GM18870 (cell line): ENCODE results near the gene YIPF2.
"Not testable (repeated sequence)": the region's sequence is repeated elsewhere in the genome, so short reads cannot be mapped to it uniquely, and the experiment has no call there.

Experiments used
- ATAC-seq: cut with Tn5 transposase; IDR thresholded peaks from one replicate; pipeline ENCODE4 v1.9.1; 2021; ENCODE audit warnings: moderate library complexity; ENCODE audit not compliant: unreplicated experiment

Gene YIPF2

DNA sequence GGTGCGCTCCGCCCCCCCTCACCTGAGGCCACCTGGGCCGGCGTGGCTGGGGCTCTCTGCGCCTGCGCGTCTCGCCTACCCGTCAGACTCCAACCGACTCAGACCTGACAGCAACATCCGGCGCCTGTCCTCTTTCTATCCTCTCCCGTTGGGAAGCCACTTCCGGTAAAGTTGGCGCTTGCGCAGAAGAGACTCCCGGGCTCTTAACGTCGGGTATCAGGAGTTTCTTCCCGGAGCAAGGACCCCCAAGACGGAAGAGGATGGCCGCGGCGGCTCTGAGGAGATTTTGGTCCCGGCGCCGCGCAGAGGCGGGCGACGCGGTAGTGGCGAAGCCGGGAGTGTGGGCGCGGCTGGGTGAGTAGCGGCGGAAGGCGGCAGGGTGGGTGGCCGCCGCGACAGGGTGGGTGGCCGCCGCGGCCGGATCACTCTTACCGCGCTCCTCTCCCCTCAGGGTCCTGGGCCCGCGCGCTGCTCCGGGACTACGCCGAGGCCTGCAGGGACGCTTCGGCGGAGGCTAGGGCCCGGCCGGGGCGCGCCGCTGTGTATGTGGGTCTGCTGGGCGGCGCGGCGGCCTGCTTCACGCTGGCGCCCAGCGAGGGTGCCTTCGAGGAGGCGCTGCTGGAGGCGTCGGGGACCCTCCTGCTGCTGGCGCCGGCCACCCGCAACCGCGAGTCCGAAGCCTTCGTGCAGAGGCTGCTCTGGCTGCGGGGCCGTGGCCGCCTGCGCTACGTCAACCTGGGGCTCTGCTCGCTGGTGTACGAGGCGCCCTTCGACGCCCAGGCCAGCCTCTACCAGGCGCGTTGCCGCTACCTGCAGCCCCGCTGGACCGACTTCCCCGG lies at the start of gene YIPF2, which contains the start of gene TIMM29:
TSS of gene YIPF2 (minus strand) at position 77 of the 839 bp plus-strand sequence. CDS start 229 bp downstream, outside the sequence.
TSS of gene TIMM29 (plus strand) at position 249 of the 839 bp plus-strand sequence. CDS start at position 261, 12 bp downstream.
- peak; percentile 83 for ATAC-seq

DNA sequence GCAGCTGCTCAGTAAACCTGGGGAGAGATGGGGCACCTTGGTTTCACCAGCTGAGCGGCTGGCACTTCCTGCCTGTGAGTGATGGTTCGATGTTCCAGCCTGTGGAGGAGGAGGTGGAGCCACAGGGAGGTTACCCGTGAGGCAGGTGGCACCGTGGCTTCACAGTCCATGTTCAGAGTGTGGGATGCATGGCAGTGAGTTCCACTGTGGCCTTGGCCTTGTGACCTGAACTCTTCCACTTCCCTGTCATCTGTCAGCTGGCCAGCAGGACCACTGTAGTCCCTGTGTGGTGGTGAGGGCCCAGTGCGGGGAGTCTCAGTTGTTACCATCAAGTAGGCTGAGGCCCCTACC lies 49.3 kb upstream of the YIPF2 start:
- no peak for ATAC-seq

DNA sequence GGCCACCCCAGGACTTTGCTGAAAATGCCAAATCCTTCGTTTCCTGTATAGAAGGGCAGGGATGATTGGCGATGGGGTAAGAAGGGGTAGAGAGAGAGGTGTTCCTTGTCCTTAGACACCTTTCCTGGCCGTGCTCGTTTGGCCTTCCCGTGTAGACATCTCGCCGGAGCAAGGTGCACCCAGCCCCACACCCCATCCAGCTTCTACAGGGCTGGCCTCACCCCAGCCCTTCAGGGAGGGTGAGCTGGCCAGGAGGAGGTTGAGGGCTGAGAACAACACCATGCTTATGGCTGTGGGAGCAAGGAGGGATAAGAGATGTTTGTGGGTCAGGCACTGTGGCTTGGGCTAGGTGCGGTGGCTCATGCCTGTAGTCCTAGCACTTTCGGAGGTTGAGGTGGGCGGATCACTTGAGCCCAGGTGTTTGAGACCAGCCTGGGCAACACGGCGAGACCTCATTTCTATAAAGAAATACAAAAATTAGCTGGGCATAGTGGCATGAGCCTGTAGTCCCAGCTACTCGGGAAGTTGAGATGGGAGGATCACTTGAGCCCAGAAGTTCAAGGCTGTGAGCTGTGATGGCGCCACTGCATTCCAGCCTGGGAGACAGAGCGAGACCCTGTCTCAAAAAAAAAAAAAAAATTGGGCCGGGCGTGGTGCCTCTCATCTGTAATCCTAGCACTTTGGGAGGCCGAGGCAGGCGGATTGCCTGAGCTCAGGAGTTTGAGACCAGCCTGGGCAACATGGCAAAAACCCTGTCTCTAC lies 47.9 kb upstream of the YIPF2 start:
- ATAC-seq: no peak

DNA sequence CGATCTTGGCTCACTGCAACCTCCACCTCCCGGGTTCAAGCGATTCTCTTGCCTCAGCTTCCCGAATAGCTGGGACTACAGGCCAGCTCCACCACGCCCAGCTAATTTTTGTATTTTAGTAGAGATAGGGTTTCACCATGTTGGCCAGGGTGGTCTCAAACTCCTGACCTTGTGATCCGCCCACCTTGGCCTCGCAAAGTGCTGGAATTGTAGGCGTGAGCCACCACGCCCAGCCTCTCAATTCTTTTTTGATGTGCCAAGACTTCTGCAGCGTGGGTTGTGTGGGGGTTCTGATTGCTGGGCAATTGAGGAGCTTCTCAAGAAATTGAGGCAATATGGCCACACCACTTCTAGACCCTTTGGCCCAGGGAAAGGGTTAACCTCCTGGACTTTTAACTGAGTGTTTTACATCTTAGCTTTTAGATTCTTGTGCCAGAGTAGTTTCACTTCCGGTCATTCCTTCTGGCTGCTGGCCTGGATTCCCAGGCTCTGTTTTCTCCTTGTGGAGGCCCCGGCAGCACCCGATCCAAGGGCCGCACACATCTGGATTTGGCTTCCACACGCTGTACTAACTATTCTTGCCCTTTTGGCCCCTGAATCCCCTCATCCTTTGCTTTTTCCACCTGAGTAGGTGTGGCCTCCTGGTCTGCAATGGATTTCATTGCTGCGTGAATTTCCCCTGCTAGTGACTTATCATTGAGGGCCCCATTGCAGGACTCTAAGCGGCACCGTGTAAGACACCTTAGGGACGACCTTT lies 47.1 kb upstream of the YIPF2 start:
- no peak for ATAC-seq

DNA sequence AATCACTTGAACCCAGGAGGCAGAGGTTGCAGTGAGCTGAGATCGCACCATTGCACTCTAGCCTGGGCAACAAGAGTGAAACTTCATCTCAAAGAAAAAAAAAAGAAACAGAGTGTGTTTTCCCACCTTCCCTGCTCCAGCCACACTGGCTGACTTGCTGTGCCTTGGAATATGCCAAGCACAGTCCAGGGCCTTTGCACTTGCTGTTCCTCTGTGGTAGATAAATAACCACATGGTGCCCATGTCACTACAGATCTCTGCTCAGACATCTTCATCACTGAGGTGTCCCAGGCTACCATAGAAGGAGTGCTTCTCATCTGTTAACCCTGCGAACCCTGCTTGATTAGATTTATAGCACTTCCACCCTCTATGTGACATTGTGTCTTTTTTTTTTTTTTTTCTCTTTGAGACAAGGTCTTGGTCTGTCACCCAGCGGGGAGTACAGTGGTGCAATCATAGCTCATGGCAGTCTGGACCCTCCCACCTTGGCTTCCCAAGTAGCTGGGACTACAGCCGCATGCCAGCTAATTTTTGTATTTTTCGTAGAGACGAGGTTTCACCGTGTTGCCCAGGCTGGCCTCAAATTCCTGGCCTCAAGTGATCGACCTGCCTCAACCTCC lies 42.8 kb upstream of the YIPF2 start:
- ATAC-seq: no peak

DNA sequence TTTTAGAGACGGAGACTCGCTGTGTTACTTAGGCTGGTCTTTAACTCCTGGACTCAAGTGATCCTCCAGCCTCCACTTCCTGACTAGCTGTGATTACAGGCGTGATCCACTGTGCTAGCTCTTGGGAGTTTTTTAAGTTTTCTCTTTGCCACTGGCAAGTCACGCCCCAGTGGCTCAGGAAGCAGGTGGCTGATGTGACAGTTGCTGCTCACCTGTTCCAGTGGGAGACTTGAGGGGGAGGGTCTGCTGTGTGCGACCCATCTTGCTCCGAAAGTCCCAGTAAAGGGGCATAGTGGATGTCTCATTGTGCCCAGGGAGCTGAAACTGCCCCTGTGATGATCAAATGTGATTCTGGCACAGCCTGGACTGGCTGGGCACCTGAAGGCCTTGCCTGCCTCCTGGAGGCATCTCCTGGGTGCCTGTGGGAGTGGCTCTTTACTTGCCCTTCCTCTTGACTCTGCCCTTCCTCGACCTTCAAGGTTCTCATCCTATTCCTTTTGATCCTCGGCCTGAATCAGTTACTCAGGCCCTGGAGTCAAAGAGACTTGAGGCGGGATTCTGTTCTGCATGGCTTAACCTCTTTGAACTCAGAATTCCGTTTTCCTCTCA lies 40.2 kb upstream of the YIPF2 start:
- no peak for ATAC-seq

DNA sequence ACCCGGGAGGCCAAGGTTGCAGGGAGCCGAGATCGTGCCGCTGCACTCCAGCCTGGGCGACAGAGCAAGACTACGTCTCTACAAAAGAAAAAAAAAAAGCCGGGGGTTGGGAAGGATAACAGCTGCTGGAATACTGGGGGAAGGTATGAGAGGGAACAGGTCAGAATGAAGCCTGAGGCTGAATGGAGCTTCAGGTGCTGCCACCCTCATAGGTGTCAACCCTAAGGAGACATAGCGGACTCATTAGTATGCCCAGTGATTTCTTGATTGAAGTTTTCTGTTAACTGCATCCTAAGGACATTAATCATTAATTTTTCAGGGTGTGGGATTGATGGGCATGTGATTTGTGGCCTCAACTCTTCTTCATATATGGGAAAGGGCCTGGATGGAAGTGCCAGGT lies 38.4 kb upstream of the YIPF2 start:
- ATAC-seq: no peak

DNA sequence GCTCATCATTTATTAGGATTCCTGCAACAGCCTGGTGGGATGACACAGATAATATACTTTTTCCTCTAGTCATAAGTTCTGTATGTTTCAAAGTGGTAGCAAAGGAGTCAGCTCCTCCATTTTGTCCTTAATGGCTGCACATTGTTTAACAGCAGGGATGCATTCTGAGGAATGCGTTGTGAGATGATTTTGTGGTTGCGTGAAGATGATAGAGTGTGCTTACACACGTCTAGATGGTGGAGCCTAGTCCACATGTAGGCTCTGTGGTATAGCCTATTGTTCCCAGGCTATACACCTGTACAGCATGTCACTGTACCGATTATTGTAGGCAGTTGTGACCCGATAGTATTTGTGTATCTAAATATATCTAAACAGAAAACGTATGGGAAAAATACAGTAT lies 37.0 kb upstream of the YIPF2 start:
- no peak for ATAC-seq

DNA sequence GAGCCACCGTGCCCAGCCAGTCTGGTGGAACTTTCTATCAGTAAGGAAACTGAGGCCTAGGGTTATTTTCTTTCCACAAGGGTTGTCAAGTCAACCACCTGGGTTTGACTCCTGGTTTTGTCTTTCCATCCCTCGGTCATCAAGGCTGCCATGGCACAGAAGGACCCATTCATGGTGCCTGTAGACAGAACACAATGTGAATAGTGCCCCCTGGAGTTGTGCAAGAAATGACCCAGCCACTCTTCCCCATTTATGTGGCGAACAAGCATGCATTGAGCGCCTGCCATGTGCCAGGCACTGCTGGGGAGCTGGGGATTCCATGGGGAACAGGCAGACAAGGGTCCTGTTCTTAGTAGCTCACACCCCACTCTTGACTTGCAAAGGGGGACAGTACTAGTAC lies 36.5 kb upstream of the YIPF2 start:
- no peak for ATAC-seq

DNA sequence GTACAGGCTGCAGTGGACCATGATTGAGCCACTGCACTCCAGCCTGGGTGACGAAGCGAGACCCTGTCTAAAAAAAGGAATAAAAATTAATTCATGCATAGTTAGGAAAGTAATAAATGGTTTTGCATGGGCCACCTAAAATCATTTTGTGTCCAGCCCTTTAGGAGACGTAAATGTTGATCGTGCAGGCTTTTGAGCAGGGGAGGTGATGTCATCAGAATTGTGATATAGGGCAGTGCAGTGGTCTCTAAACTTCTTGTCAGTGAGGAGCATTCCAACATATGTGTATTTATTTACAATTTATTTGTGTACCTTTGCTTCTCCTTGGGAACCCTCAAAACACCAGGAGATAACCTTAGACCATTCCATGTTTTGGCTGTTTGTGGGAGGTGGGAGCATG lies 35.4 kb upstream of the YIPF2 start:
- no peak for ATAC-seq

DNA sequence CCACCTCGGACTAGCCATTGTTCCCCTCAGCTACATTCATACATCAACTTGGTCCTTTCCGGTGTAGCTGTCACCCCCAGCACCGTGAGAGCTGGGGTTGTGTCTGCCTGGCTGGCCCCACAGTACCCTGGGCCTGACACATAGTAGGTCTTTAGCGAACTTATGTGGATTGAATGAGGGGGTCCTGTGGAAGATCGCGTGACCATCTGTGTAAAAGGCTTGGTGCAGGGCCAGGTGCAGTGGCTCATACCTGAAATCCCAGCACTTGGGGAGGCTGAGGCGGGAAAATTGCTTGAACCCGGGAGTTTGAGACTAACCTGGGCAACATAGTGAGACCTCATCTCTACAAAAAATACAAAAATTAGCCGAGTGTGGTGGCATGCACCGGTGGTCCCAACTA lies 34.4 kb upstream of the YIPF2 start:
- ATAC-seq: no peak

DNA sequence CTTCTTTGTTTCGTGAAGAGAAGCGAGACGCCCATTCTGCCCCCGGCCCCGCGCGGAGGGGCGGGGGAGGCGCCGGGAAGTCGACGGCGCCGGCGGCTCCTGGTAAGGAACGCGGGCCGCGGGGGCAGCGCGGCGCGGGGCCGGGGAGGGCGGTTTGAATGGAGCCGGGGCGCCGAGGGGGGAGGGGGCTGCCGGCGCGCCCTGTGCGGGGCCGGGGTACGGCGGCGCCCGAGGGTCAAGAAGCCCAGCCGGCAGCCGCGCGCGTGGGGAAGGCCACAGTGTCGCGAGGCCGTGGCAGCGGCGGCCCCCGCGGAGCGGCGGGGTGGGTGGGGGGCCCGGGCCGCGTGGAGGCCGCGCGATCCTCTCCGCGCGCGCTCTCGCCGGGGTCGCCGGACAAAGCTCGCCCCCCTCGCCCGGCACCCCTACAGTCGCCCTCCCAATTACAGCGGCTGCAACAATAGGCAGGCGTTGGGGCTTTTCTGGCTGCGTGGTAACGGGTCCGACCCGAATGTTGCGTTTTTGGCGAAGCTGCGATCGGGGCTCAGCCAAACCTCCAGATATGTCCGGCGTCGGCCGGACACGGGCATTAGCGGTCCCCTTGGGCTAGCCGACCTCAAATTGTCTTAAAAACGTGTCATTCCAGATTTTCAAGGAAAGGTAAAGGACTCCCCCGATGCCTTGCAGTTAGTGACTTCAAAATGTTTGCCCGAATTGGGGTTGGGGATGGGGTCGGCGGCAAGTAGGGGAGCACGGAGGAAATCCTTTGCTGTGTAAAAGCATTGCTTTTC lies 32.8 kb upstream of the YIPF2 start:
- no peak for ATAC-seq

DNA sequence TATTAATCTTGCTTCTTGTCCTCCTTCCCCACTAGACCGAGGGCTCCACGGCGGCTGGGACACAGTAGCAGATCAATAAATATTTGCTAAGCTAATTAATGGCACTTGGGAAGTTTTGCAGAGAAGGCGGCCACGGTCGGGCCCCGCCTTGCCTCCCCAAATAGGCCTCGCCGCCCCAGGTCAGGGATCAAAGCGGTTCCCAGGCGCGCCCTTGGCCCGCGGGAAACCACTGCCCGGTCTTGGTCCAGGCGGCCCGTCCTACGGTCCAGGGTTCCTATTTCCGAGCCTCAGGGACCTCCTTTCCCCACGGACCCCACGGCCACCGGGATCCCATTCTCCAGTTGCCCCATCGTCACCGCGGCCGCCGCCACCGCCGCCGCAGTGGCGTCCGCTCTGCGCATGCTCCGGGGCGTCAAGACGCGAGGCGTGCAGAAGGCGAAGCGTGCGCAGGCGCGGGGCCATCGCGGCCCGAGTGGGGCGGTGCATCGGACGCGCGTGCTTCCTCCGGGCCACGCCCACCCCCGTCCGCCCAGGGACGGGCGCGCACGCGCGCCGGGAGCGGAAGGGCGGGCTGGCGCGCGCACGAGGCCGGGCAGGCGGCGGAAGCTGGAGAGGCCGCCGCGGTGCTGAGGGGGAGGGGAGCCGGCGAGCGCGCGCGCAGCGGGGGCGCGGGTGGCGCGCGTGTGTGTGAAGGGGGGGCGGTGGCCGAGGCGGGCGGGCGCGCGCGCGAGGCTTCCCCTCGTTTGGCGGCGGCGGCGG lies 32.1 kb upstream of the YIPF2 start, which contains the start of gene SMARCA4:
TSS of gene SMARCA4 (plus strand) at position 717 of the 759 bp plus-strand sequence. CDS start 23,122 bp downstream, outside the sequence.
- peak; percentile 37 for ATAC-seq

DNA sequence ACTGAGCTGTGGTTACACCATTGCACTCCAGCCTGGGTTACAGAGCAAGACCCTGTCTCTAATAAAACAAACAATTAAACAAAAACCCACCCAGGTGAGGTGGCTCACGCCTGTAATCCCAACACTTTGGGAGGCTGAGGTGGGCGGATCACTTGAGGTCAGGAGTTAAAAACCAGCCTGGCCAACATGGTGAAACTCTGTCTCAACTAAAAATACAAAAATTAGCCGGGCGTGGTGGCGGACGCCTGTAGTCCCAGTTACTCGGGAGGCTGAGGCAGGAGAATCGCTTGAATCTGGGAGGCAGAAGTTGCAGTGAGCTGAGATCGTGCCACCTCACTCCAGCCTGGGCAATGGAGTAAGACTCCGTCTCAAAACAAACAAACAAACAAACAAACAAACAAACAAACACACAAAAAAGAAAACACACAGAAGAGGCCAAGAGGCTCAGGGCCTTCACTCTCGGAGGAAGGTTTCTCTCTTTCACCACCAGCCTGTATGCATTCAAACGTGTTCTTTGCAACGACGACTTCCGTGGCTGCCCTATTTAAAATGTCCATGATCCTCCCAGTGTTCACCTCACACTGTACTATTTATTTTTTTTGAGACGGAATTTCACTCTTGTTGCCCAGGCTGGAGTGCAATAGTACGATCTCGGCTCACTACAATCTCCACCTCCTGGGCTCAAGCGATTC lies 31.0 kb upstream of the YIPF2 start:
- not testable (repeated sequence) for ATAC-seq

DNA sequence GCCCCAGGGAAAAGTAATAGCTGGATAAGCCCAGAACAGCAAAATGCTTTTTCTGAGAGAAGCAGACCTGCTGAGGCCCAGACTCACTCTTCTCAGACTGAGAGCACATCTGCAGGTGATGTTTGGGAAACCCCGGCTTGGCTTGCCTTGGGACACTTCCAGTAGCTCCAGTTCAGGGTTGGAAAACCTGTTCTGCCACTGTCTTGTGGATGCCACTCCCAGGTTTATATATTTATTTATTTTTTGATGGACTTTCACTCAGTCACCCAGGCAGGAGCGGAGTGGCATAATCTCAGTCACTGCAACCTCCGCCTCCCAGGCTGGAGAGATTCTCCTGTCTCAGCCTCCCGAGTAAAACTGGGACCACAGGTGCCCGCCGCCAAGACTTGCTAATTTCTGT lies 24.4 kb upstream of the YIPF2 start:
- ATAC-seq: no peak

DNA sequence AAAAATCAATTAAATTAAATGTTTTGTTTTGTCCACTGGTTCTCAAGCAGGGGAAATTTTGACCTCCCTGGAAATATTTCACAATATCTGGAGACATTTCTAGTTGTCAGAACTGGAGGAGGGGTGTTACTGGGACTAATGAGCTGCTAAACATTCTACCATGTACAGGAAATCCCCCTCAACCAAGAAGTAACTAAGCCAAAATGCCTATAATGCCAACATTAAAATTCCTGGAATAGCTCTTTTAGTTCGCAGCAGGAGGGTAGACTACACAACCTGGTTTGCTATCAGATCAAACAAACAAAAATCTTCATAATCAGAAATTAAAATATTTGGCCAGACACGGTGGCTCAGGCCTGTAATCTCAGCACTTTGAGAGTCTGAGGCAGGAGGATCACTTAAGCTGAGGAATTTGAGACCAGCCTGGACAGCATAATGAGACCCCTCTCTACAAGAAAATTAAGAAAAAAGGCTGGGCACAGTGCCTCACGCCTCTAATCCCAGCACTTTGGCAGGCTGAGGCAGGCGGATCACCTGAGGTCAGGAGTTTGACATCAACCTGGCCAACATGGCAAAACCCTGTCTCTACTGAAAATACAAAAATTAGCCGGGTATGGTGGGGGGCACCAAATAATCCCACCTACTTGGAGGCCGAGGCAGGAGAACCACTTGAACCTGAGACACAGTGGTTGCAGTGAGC lies 18.7 kb upstream of the YIPF2 start:
- ATAC-seq: no peak

DNA sequence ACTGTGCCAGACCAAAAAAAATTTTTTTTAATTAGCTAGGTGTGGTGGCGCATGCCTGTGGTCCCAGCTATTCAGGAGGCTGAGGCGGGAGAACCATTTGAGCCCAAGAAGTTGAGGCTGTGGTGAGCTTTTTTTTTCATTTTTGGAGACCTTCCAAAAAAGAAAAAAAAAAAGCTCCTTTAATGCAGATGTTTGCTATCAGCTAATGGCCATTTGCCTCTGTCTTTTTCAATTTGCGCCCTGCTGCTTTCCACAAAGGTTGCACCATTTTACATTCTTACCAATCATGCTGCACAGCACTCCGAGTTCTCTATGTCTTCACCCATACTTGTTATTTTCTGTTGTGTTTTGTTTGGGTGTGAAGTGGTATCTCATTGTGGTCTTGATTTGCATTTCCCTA lies 16.8 kb upstream of the YIPF2 start:
- no peak for ATAC-seq

DNA sequence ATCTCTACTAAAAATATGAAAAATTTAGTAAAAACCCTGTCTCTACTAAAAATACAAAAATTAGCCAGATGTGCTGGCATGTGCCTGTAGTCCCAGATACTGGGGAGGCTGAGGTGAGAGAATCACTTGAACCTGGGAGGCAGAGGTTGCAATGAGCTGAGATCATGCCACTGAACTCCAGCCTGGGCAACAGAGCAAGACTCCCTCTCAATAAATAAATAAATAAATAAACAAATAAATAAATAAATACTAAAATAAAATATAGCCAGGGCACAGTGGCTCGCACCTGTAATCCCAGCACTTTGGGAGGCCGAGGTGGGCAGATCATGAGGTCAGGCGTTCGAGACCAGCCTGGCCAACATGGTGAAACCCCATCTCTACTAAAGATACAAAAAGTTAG lies 15.0 kb upstream of the YIPF2 start:
- not testable (repeated sequence) for ATAC-seq
